HEK293 (cell line): ENCODE data around the gene CYB561A3.

ENCODE experiments used
- CTCF ChIA-PET: fragments of 350-600 bp; formaldehyde crosslinking; extraction: SDS; loops from one replicate; lab custom pipeline; 2021; ENCODE audit warnings: antibody characterized with exemption; lab: Yijun Ruan, JAX
- POLR2A ChIA-PET: fragments of 300-600 bp; formaldehyde crosslinking; extraction: SDS; loops from one replicate; lab custom pipeline; 2020; ENCODE audit warnings: antibody characterized with exemption, inconsistent platforms; lab: Yijun Ruan, JAX
- H3K27ac ChIP-seq: fragments of 200-500 bp; sonication (Bioruptor generic); 2 replicates; pipeline ENCODE4 v1.5.1; 2014; ENCODE audit warnings: low read depth, low read length, control low read depth, inconsistent platforms; ENCODE audit errors: extremely low read depth
- H3K36me3 ChIP-seq, 2 experiments: fragments of 200-500 bp in 1 of 2; sonication (Bioruptor generic) in 1 of 2; 1 replicate in 1 of 2; 2 replicates in 1 of 2; pipeline ENCODE4 v1.5.1; 2014 to 2017; ENCODE audit warnings: inconsistent platforms in 2 of 2, low read length in 2 of 2; ENCODE audit not compliant: control insufficient read depth in 2 of 2, insufficient read depth in 1 of 2
- H3K4me1 ChIP-seq: fragments of 200-500 bp; sonication (Bioruptor generic); 2 replicates; pipeline ENCODE4 v1.5.1; 2014; ENCODE audit warnings: mild to moderate bottlenecking, low read length, inconsistent platforms; ENCODE audit not compliant: control insufficient read depth, insufficient read depth
- H3K4me3 ChIP-seq: 2 replicates; pipeline ENCODE4 v1.5.1; 2011; ENCODE audit warnings: low read depth, mild to moderate bottlenecking, control low read depth, low read length, moderate library complexity
- H3K9me3 ChIP-seq: fragments of 200-500 bp; sonication (Bioruptor generic); 2 replicates; pipeline ENCODE4 v1.5.1; 2014; ENCODE audit warnings: low read depth, low read length, inconsistent platforms; ENCODE audit not compliant: control insufficient read depth, insufficient read depth
- PRDM10 ChIP-seq: fragments of 450-650 bp; formaldehyde crosslinking; IDR thresholded peaks from 2 replicates; pipeline ENCODE4 v1.5.1; 2016; ENCODE audit warnings: missing biosample characterization, missing genetic modification characterization
- WT1 ChIP-seq: fragments of 450-650 bp; formaldehyde crosslinking; IDR thresholded peaks from 2 replicates; pipeline ENCODE4 v1.5.1; 2016; ENCODE audit warnings: missing biosample characterization, missing genetic modification characterization
- ZEB2 ChIP-seq: fragments of 450-650 bp; formaldehyde crosslinking; IDR thresholded peaks from 2 replicates; pipeline ENCODE4 v1.5.1; 2016; ENCODE audit warnings: missing biosample characterization, missing genetic modification characterization
- ZNF112 ChIP-seq: fragments of 450-650 bp; formaldehyde crosslinking; IDR thresholded peaks from 2 replicates; pipeline ENCODE4 v1.5.0; 2017; ENCODE audit warnings: missing biosample characterization, missing genetic modification characterization
- ZNF121 ChIP-seq: fragments of 450-650 bp; formaldehyde crosslinking; IDR thresholded peaks from 2 replicates; pipeline ENCODE4 v1.5.1; 2016; ENCODE audit warnings: missing biosample characterization, missing genetic modification characterization
- ZNF133 ChIP-seq: fragments of 450-650 bp; formaldehyde crosslinking; IDR thresholded peaks from 2 replicates; pipeline ENCODE4 v1.5.1; 2016; ENCODE audit warnings: missing biosample characterization, missing genetic modification characterization
- ZNF169 ChIP-seq: fragments of 450-650 bp; formaldehyde crosslinking; IDR thresholded peaks from 2 replicates; pipeline ENCODE4 v1.5.1; 2016; ENCODE audit warnings: missing biosample characterization, missing genetic modification characterization
- ZNF175 ChIP-seq: fragments of 450-650 bp; formaldehyde crosslinking; IDR thresholded peaks from 2 replicates; pipeline ENCODE4 v1.5.1; 2016; ENCODE audit warnings: missing biosample characterization, missing genetic modification characterization
- ZNF366 ChIP-seq: fragments of 450-650 bp; formaldehyde crosslinking; conservative IDR thresholded peaks from 2 replicates; pipeline ENCODE4 v1.5.1; 2016; ENCODE audit warnings: missing biosample characterization, missing genetic modification characterization
- ZNF488 ChIP-seq: fragments of 450-650 bp; formaldehyde crosslinking; IDR thresholded peaks from 2 replicates; pipeline ENCODE4 v1.5.1; 2016; ENCODE audit warnings: missing biosample characterization, missing genetic modification characterization
- ZNF549 ChIP-seq: fragments of 450-650 bp; IDR thresholded peaks from 2 replicates; pipeline ENCODE4 v1.5.1; 2018; ENCODE audit warnings: missing biosample characterization, missing genetic modification characterization, mild to moderate bottlenecking, inconsistent platforms, moderate library complexity
- ZNF571 ChIP-seq: fragments of 450-650 bp; formaldehyde crosslinking; IDR thresholded peaks from 2 replicates; pipeline ENCODE4 v1.5.0; 2017; ENCODE audit warnings: missing biosample characterization, missing genetic modification characterization
- ZNF596 ChIP-seq: fragments of 450-650 bp; IDR thresholded peaks from 2 replicates; pipeline ENCODE4 v1.5.0; 2018; ENCODE audit warnings: missing biosample characterization, mild to moderate bottlenecking, missing genetic modification characterization, moderate library complexity
- TF ChIP-seq, protein P1 (sequence below): fragments of 450-650 bp; formaldehyde crosslinking; IDR thresholded peaks from 2 replicates; pipeline ENCODE4 v1.5.1; 2016; ENCODE audit warnings: missing biosample characterization, missing genetic modification characterization, borderline replicate concordance

The CYB561A3 gene

GRCh38 chr11:61356706-61357105 lies 5.0 kb downstream of the CYB561A3 start (continued):
- TF ChIP-seq, protein P1, sequence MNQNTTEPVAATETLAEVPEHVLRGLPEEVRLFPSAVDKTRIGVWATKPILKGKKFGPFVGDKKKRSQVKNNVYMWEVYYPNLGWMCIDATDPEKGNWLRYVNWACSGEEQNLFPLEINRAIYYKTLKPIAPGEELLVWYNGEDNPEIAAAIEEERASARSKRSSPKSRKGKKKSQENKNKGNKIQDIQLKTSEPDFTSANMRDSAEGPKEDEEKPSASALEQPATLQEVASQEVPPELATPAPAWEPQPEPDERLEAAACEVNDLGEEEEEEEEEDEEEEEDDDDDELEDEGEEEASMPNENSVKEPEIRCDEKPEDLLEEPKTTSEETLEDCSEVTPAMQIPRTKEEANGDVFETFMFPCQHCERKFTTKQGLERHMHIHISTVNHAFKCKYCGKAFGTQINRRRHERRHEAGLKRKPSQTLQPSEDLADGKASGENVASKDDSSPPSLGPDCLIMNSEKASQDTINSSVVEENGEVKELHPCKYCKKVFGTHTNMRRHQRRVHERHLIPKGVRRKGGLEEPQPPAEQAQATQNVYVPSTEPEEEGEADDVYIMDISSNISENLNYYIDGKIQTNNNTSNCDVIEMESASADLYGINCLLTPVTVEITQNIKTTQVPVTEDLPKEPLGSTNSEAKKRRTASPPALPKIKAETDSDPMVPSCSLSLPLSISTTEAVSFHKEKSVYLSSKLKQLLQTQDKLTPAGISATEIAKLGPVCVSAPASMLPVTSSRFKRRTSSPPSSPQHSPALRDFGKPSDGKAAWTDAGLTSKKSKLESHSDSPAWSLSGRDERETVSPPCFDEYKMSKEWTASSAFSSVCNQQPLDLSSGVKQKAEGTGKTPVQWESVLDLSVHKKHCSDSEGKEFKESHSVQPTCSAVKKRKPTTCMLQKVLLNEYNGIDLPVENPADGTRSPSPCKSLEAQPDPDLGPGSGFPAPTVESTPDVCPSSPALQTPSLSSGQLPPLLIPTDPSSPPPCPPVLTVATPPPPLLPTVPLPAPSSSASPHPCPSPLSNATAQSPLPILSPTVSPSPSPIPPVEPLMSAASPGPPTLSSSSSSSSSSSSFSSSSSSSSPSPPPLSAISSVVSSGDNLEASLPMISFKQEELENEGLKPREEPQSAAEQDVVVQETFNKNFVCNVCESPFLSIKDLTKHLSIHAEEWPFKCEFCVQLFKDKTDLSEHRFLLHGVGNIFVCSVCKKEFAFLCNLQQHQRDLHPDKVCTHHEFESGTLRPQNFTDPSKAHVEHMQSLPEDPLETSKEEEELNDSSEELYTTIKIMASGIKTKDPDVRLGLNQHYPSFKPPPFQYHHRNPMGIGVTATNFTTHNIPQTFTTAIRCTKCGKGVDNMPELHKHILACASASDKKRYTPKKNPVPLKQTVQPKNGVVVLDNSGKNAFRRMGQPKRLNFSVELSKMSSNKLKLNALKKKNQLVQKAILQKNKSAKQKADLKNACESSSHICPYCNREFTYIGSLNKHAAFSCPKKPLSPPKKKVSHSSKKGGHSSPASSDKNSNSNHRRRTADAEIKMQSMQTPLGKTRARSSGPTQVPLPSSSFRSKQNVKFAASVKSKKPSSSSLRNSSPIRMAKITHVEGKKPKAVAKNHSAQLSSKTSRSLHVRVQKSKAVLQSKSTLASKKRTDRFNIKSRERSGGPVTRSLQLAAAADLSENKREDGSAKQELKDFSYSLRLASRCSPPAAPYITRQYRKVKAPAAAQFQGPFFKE (tag by site-specific recombination), result no peak
- no peak for TF ChIP-seq PRDM10 (tag by site-specific recombination)
- no peak for TF ChIP-seq ZNF571 (tag by site-specific recombination)
- no peak for TF ChIP-seq ZNF366
- TF ChIP-seq ZNF596 (tag by site-specific recombination), result no peak
- no peak for TF ChIP-seq ZNF133 (tag by site-specific recombination)
- TF ChIP-seq ZNF488, result no peak
- TF ChIP-seq ZNF175 (tag by site-specific recombination), result no peak
- no peak for TF ChIP-seq ZNF549

DNA sequence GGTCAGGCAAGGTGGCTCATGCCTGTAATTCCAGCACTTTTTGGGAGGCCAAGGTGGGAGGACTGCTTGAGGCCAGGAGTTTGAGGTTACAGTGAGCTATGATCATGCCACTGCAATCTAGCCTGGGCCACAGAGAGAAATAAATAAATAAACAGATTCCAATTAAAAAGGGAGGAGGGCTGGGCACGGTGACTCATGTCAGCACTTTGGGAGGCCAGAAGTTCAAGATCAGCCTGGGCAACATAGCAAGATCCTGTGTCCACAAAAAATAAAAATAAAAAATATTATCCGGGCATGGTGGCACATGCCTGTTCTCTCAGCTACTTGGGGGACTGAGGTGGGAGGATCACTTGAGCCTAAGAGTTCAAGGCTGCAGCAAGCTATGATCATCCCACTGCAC lies 7.5 kb downstream of the CYB561A3 start:
- Histone ChIP-seq H3K4me3 (no peak overlapping the region), H3K9me3 (no peaks in the 10 kb centered on the region), H3K27ac (no peak overlapping the region)
- POLR2A ChIA-PET, result interaction anchor here (0.7 kb wide), 1 partner anchor 20 kb away, joined by 3 read pairs; no protein-coding TSS in a partner anchor
- TF ChIP-seq ZNF169 (tag by site-specific recombination) (no peak), ZNF121 (tag by site-specific recombination) (peak; percentile 87), ZNF112 (tag by site-specific recombination) (no peak), ZEB2 (tag by site-specific recombination) (no peak), WT1 (tag by site-specific recombination) (peak; percentile 35; the same call in 1 of the 2 replicates)
- TF ChIP-seq, all 188 proteins: peak for 2
- Histone ChIP-seq H3K4me1 (no peaks in the 10 kb centered on the region), H3K36me3 (peaks cover 0 to 42% of the 10 kb centered on the region in 2 experiments; a peak in 2 of 3 replicates)
- CTCF ChIA-PET, result interaction anchor here (0.5 to 1.4 kb wide), 2 partner anchors 18 to 74 kb away, joined by 4 to 9 read pairs; no protein-coding TSS in a partner anchor
